Brain pericyte (primary cell): ENCODE measurements around the gene CATSPERE.
"Not testable (repeated sequence)": the region's sequence is repeated elsewhere in the genome, so short reads cannot be mapped to it uniquely, and the experiment has no call there.

ENCODE experiments used
- DNase-seq: peaks from one replicate; pipeline ENCODE4 v3.0.0-alpha.2; 2012; ENCODE audit warnings: low read depth, low spot score

CATSPERE gene

DNA sequence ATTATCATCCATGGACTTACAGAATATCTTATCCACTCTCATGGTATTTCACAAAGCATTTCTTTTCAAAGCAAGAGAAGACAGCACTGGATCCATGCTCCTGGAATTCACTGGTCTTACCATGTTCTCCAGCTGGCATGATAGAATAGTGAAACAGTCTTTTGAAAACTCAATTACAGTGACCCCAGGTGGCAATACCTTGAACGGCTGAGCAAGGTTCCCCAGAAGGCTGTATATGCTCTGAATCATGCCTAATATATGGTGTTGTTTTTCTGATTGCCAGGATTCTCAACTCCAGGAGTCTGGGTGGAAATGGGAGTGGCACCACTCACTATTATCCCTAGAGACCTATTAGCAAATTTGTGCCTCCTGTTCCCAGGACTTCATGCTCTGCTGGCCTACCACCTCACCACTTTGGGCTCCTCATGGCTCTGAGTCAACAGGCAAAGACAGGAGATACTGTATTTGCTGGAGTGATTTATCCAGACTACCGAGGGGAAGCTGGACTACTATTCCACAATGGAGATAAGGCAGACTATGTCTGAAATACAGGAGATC, 87.6 kb downstream of the CATSPERE start:
- DNase-seq, result no peak

GRCh38 chr1:244552336-244552735, 91.3 kb downstream of the CATSPERE start:
- no peak for DNase-seq

DNA sequence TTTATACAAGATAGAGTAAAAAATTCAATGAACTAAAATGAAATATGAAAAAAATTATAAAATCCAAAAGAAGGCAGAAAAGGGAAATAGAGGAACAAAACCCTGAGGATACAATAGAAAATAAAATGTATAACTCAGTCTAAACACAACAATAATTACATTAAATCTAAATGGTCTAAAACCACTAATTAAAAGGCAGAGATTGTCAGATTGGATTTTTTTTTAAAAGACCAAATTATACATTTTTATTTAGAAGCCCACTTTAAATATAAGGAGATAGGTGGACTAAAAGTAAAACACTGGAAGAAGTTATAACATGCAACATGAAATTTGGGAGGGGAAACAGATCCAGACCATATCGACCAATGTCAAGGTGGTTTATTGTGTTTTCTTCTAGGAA, 95.2 kb downstream of the CATSPERE start:
- DNase-seq, result no peak

DNA sequence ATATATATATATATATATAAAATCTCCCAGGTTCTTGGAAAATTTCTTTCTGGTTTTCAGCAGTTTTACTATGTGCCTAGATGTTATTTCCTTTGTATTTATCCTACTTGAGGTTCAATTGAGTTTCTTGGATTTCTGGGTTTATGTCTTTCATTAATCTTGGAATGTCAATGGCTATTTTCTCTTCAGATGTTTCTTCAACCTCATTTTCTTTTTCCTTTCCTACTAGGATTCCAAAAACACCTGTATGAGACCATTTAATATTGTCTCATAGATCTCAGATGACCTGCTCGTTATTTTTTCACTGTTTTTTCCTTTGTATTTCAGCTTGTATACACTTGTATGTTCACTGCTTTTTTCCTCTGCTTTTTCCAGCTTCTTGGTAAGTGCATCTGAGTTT, 96.5 kb downstream of the CATSPERE start:
- DNase-seq, result no peak

GRCh38 chr1:244559561-244559960, 98.5 kb downstream of the CATSPERE start:
- no peak for DNase-seq

DNA sequence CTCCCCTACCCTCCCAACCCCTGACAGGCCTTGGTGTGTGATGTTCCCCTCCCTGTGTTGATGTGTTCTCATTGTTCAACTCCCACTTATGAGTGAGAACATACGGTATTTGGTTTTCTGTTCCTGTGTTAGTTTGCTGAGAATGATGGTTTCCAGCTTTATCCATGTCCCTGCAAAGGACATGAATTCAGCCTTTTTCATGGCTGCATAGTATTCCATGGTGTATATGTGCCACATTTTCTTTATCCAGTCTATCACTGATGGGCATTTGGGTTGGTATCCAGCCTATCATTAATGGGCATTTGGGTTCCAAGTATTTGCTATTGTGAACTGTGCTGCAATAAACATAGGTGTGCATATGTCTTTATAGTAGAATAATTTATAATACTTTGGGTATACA, 101.8 kb downstream of the CATSPERE start:
- not testable (repeated sequence) for DNase-seq

GRCh38 chr1:244573768-244574167, 112.7 kb downstream of the CATSPERE start:
- no peak for DNase-seq

DNA sequence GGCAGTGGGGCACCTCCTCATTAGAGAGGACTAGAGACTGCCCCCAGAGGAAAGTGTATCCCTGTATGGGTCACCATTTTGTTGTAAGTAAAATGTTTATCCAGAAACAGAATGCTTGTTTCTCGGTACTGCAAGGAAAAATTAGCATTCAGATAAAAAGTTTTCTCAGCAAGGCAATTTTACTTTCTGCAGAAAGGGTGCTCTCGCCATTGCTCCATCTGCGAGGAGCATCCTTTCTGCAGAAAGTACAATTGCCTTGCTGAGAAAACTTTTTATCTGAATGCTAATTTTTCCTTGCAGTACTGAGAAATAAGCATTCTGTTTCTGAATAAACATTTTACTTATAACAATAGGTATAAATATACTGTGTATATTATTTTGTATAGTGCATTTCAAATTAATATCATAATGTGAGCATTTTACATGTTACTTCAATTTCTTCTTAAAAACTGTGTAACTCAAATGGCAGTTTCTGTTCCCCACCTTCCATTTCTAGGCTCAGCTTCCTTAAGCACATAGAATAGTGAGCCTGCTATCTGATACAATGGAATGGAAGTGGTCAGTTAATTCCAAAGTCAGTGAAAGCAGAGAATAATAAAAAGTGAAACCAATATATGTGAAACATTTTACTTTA, 115.3 kb downstream of the CATSPERE start:
- no peak for DNase-seq

DNA sequence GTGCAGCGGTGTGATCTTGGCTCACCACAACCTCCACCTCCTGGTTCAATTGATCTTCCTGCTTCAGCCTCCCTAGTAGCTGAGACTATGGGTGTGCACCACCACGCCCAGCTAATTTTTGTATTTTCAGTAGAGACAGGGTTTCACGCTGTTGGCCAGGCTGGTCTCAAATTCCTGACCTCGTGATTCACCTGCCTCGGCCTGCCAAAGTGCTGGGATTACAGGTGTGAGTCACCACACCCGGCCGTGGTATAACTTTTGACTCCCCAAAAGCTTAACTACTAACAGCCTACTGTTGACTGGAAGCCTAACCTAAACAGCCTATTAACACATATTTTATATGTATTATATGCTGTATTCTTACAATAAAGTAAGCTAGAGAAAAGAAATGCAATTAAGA, 117.1 kb downstream of the CATSPERE start:
- not testable (repeated sequence) for DNase-seq

- no peak for DNase-seq
Measured at GRCh38 chr1:244583358-244583982, 122.4 kb downstream of the CATSPERE start.

GRCh38 chr1:244585867-244586266, 124.8 kb downstream of the CATSPERE start:
- DNase-seq, result no peak

- DNase-seq, result no peak
Measured at GRCh38 chr1:244590670-244591069, 129.6 kb downstream of the CATSPERE start.

DNA sequence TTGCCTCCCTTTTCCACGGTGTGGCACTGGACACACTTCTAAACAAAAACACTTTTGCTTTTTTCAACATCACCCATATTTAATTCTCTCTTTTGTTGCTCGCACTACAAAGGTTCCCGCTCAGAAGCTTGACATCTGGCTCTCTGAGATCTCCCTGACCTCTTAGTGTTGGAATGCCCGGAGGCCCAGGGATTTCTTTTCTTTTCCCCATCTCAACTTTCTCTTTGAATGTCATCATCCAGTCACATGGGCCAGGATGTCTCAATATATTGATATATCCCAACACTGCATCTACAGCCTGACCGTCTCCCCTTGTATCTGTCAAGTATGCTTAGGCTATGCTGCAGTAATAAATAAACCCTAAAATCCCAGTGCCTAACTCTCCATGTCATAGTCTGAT, 137.5 kb downstream of the CATSPERE start:
- no peak for DNase-seq

DNA sequence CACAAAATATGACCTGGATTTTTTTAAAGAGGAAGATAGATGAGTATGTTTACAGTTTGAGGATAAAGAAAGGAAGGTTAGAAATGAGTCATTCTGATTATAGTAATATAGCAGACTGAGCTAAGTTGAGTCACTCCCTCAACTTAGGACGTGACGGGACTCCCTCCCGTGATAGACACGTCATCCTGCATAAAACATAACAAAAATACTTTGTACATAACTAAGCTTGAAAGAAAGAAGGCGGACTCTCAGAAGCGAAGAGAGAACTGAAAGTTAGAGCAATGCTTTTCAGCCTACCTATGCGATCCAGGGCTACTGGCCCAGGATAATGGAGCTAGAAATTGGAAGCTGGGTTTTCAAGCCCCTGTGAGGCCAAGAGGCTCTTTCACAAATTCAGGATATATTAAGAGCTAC, 138.9 kb downstream of the CATSPERE start:
- DNase-seq, result peak; percentile 82

DNA sequence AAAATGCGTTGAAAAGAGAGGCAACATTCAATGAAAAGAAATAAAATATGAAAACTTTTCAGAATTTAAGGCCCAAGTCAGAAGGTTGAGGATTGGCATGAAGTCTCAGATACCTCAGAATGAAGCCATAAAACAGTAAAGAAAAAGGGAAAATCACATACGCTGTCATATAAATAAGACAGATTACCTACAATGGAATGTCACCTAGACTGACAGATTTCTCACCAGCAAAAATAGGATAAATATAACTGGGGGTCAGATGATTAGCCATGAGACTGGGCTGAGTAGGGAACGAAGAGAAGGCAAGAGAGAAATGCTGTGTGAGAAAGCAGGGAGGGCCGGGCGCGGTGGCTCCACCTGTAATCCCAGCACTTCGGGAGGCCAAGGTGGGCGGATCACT, 140.3 kb downstream of the CATSPERE start:
- no peak for DNase-seq

- DNase-seq, result no peak
Measured at GRCh38 chr1:244603498-244603897, 142.4 kb downstream of the CATSPERE start.

DNA sequence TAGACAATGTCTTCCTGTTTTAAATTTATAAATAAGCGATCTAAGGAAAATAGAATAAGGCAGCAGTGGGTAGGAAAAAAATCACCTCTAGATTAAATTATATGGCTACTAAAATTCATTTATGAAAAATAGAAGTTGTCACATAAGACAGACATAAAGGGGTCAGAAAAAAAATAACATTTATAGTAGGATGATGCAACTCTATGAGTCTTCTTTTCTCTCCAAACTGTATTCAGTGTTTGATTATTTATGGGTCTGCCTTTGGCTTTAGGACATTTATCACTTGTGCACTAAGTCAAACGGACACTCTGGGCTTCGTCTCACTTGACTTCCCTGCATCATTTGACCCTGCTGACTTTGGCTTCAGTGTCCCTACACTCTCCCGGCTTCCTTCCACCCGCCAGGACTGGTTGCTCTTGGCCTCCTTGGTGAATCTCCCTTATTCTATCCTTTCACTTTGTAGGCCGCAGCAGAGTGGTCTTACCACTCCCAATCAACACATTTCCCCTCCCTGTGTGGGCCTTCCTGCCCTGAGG, 144.8 kb downstream of the CATSPERE start:
- no peak for DNase-seq

DNA sequence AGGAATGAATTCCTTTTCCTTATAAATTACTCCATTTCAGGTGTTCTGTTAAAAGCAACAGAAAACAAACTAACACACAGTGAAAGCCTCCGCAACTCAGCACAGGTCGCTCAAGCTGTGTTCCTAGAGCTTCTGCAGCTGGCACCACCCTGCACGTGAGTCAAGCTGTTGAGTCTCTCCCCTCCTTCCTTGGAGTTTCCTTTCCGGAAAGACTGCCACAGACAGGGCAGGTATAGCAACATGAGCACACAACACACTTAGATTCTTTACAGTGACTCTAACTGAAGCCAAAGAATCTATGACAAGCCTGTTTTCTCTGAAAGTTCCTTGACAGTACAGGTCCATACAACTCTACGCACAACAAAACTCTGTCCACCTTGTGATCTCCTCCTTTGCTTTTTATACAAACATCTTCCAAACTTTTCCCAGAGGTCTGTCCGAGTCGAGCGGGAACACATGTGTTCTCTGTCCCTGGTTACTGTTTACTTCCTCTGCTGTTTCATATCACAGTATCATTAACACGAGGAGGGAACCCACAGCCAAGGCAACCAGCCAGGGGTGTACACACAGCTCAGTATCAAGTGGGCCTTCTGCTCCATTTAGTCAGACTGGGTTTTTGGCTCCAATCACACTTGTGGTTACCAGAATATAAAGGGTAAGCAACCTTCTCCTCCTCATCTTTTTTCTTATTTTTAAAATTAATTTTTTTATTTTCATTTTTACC, 153.2 kb downstream of the CATSPERE start:
- DNase-seq, result no peak

GRCh38 chr1:244614879-244615278, 153.8 kb downstream of the CATSPERE start:
- DNase-seq, result no peak

DNA sequence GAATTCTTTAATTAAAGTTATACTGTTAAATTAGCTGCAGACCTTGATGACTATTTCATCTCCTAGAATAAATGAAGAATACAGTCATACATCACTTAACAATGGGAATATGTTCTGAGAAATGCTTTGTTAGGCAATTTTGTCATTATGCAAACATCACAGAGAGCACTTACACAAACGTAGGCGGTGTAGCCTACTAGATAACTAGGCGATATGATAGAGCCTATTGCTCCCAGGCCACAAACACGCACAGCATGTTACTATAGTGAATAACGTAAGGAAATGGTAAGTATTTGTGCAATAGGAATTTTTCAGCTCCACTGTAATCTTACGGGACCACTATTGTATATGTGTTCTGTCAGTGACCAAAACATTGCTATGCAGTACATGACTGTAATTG, 154.2 kb downstream of the CATSPERE start:
- no peak for DNase-seq

GRCh38 chr1:244626709-244627108, 165.6 kb downstream of the CATSPERE start:
- no peak for DNase-seq

GRCh38 chr1:244628789-244629188, 167.7 kb downstream of the CATSPERE start:
- DNase-seq, result no peak
